Measurements from ENCODE around the gene TUBAL3. TPM values are rescaled to one million over a fixed set of nuclear protein-coding genes. Genes with fewer than 3 reads are reported as not detected.

TUBAL3 gene
- total and polyA plus RNA-seq, 9 of the 15 experiments (the other 6 are each of a cell fraction or from before 2014, with no cell fraction given): 5.5 to 10.1 (median 6.9) TPM

DNA sequence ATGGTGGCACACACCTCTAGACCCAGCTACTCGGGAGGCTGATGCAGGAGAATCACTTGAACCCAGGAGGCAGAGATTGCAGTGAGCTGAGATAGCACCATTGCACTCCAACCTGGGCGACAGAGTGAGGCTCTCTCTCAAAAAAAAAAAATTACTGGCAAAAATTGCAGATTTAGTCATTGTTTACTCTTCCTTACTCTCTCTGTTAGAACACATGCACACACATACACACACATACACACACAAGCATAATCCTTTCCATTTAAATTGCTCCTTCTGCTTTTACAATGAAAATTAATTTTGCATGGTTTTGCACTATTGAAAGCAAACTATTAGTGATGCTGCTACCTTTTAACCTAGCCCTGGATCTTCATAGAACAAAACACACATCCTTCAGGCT lies 55.3 kb downstream of the TUBAL3 start (continued):
- TF ChIP-seq DDX20 (tag; IDR thresholded peaks at IDR 0.05; ENCODE audit: low read depth) (no peak), ZNF561 (CRISPR knock-in tag; conservative IDR thresholded peaks at IDR 0.05) (no peak)
- TF ChIP-seq, protein P1, sequence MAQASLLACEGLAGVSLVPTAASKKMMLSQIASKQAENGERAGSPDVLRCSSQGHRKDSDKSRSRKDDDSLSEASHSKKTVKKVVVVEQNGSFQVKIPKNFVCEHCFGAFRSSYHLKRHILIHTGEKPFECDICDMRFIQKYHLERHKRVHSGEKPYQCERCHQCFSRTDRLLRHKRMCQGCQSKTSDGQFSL (CRISPR knock-in tag; IDR thresholded peaks at IDR 0.05): no peak
- TF ChIP-seq, protein P1 (tag; IDR thresholded peaks at IDR 0.05): no peak

DNA sequence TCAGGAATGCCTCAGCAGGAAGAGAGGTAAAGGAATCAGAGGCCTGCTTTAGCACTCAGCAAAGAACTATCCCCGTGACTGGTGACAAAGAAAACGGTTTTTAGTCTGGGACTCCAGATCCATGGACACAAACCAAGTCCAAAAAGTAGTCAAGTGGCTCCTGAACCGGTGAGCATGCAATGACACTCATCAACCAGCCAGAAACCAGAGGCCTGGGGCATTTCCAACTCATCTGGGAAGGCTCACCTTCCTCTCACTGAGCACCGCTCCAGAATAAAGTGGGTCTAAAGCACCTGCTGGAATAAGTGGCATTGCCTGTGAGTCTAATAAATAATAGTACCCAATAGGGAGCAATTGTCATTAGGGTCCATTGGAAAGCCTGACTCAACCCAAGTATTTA lies 57.7 kb downstream of the TUBAL3 start:
- Histone ChIP-seq H3K36me3 (ENCODE audit: control insufficient read depth, insufficient read depth, low read length) (no peaks in the 10 kb centered on the region), H3K9me1 (ENCODE audit: control insufficient read depth, insufficient read depth, low read length) (no peaks in the 10 kb centered on the region), H3K4me1 (replicated peaks in 1 of 2; ENCODE audit: control insufficient read depth in 2 of 2, insufficient read depth in 2 of 2, low read length in 2 of 2) (no peaks in the 10 kb centered on the region), H3K4me3 (no peak overlapping the region), H2AFZ (ENCODE audit: low read depth, low read length) (no peak overlapping the region), H3K27ac (ENCODE audit: extremely low read depth, low read depth, low read length) (no peak overlapping the region), H3K79me2 (ENCODE audit: control insufficient read depth, insufficient read depth, low read length) (no peaks in the 10 kb centered on the region), H3K9ac (ENCODE audit: insufficient read depth in 1 of 2, low read depth in 2 of 2, low read length in 2 of 2) (no peak overlapping the region), H3K9me3 (replicated peaks; ENCODE audit: control insufficient read depth, insufficient read depth, low read depth, low read length) (no peaks in the 10 kb centered on the region), H3K27me3 (ENCODE audit: control insufficient read depth in 2 of 2, insufficient read depth in 2 of 2, low read length in 2 of 2) (peaks cover 4 to 7% of the 10 kb centered on the region in 2 experiments; a peak in 2 of 5 replicates), H3K4me2 (ENCODE audit: insufficient read depth, low read length) (no peak overlapping the region), H4K20me1 (replicated peaks; ENCODE audit: control insufficient read depth, insufficient read depth, low read length) (no peaks in the 10 kb centered on the region)
- no peak for ATAC-seq
- BruUV-seq (replicated peaks): no TSS peak
- intact Hi-C loops (cut with micrococcal nuclease) (no loop called here), in situ Hi-C loops (cut with MboI) (no loop called here)
- ChIA-PET CTCF (ENCODE audit: low intra/inter-chr PET ratio) (no interaction called here), POLR2A (no interaction called here)
- DNase-seq (ENCODE audit: extremely low read depth in 1 of 4, low spot score in 3 of 4): no peak
- 7% methylated on average over 4 of the region's 4 CpGs for WGBS (ENCODE audit: insufficient coverage, low coverage, missing lambda C conversion rate)
- FAIRE-seq: no peak
- TF ChIP-seq SNIP1 (IDR thresholded peaks at IDR 0.05; ENCODE audit: low read depth) (no peak), ZNF551 (CRISPR knock-in tag; IDR thresholded peaks at IDR 0.05) (no peak), ZNF79 (CRISPR knock-in tag; IDR thresholded peaks at IDR 0.05; ENCODE audit: low read depth) (no peak), SMARCC2 (IDR thresholded peaks at IDR 0.05; ENCODE audit: low read depth) (no peak), ZNF133 (CRISPR knock-in tag; IDR thresholded peaks at IDR 0.05) (no peak), ZNF778 (CRISPR knock-in tag; IDR thresholded peaks at IDR 0.05) (no peak), RAD21 (CRISPR knock-in tag; conservative IDR thresholded peaks at IDR 0.05 in 1 of 2, IDR thresholded peaks at IDR 0.05 in 1 of 2) (no peak), NR2C1 (IDR thresholded peaks at IDR 0.05) (no peak), NR2C1 (tag; IDR thresholded peaks at IDR 0.05) (no peak), ARID1B (IDR thresholded peaks at IDR 0.05) (no peak), ZNF384 (IDR thresholded peaks at IDR 0.05; ENCODE audit: low read depth, low read length) (no peak), ZNF143 (CRISPR knock-in tag; IDR thresholded peaks at IDR 0.05) (no peak), EGR1 (conservative IDR thresholded peaks at IDR 0.05) (no peak), ILF3 (IDR thresholded peaks at IDR 0.05; ENCODE audit: borderline replicate concordance) (no peak), ZNF311 (CRISPR knock-in tag; IDR thresholded peaks at IDR 0.05) (no peak)
- TF ChIP-seq, protein P2, sequence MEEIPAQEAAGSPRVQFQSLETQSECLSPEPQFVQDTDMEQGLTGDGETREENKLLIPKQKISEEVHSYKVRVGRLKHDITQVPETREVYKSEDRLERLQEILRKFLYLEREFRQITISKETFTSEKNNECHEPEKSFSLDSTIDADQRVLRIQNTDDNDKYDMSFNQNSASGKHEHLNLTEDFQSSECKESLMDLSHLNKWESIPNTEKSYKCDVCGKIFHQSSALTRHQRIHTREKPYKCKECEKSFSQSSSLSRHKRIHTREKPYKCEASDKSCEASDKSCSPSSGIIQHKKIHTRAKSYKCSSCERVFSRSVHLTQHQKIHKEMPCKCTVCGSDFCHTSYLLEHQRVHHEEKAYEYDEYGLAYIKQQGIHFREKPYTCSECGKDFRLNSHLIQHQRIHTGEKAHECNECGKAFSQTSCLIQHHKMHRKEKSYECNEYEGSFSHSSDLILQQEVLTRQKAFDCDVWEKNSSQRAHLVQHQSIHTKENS (CRISPR knock-in tag; IDR thresholded peaks at IDR 0.05): no peak
- TF ChIP-seq, protein P3, sequence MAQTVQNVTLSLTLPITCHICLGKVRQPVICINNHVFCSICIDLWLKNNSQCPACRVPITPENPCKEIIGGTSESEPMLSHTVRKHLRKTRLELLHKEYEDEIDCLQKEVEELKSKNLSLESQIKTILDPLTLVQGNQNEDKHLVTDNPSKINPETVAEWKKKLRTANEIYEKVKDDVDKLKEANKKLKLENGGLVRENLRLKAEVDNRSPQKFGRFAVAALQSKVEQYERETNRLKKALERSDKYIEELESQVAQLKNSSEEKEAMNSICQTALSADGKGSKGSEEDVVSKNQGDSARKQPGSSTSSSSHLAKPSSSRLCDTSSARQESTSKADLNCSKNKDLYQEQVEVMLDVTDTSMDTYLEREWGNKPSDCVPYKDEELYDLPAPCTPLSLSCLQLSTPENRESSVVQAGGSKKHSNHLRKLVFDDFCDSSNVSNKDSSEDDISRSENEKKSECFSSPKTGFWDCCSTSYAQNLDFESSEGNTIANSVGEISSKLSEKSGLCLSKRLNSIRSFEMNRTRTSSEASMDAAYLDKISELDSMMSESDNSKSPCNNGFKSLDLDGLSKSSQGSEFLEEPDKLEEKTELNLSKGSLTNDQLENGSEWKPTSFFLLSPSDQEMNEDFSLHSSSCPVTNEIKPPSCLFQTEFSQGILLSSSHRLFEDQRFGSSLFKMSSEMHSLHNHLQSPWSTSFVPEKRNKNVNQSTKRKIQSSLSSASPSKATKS (CRISPR knock-in tag; IDR thresholded peaks at IDR 0.05): no peak

All from K562 (cell line).